ENCODE measurements around the gene C11orf21.

GRCh38 chr11:2317354-2318050 lies 15.8 kb upstream of the C11orf21 start:
- TF ChIP-seq GATA2 (IDR thresholded peaks at IDR 0.05; ENCODE audit: low read depth, low read length) (no peak), GATA3 (IDR thresholded peaks at IDR 0.05; ENCODE audit: low read depth, low read length) (no peak)

All from SH-SY5Y (cell line).